ENCODE data around the gene MROH2B. TPM values are rescaled to one million over a fixed set of nuclear protein-coding genes. Genes with fewer than 3 reads are reported as not detected.

The MROH2B gene
- polyA plus RNA-seq (ENCODE audit: insufficient read length in 4 of 4): under 1 TPM in 2 of 4 donors, not detected in 2; 0.04 to 0.25 TPM

DNA sequence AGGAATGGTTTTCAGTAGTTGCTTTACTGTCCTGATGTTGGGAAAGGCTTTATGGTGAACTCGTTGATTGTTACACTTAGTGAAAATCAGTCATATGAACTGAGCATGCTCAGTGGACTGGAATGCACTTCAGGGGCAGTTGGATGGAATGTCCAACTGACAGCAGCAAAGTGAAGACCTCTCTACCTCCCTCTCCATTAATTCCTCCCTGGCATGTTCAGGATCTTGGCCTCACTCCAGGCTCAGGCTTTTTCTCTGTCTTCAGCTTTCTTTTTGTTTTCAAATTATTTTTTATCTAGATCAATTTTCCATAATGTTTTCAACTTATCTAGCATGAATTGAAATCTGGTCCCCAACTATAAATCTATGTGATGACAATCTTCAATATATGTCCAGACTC lies at the start of gene MROH2B:
Gene MROH2B, minus strand, starts transcription at position 101 of the 400 bp plus-strand sequence. CDS start 490 bp downstream, outside the sequence.
- no peak for DNase-seq (ENCODE audit: low read depth in 4 of 4, low spot score in 3 of 4)

DNA sequence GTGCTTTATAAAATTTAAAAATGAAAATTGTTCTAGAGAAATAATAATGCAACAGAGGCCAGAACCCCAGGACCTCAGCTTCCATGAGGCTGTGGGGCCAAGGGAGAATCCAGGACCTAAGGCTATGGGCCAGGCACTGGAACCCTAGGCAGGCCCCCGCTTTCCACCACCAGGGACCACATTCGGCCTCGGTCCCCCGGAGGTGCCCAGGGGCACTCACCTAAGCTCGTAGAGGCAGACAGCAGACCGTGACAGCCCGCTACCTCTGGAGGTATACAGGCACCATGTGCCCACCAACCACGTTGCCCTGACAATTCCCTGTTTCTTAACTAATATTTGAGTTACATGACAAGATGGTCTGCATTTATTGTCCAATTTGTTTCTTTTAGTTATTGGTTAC lies 49.5 kb upstream of the MROH2B start:
- no peak for DNase-seq (ENCODE audit: low read depth in 4 of 4, low spot score in 3 of 4)

DNA sequence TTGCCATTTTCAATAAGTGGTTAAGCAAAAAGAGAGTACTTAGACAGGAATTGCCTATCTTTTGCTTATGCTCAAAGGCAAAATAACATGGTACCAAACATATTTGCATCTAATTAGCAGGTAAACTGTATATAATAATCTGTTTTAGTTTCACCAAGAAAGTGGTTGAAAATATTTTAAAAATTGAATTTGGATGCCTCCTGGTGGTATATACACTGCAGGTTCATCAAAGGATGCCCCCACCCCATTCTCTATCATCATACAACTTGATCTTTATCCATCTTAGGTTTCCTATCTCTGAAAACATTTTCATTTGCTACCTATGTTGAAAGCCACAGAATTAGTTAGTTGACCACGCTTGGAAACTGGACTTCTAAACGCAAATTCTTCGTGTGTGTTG lies 47.0 kb upstream of the MROH2B start:
- no peak for DNase-seq (ENCODE audit: low read depth in 4 of 4, low spot score in 3 of 4)

DNA sequence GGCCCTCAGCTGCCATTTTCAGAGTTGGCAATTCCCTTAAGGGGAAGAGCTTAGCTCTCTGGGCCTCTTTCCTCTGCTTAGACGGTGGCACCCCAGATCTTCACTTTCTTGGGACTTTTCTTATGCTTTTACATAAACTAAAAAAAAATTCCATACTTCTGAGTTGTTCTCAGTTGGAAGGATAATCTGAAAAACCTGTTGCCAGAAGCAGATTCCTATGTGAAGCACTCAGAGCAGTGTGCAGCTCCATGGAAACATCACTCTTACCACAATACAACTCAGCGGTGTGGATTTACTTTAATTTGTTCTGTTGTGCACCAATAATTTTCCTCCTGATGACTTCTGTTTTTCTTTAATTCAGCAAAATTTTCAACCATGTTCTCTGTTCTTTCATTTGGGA lies 44.1 kb upstream of the MROH2B start:
- DNase-seq (ENCODE audit: low read depth in 4 of 4, low spot score in 3 of 4): no peak

DNA sequence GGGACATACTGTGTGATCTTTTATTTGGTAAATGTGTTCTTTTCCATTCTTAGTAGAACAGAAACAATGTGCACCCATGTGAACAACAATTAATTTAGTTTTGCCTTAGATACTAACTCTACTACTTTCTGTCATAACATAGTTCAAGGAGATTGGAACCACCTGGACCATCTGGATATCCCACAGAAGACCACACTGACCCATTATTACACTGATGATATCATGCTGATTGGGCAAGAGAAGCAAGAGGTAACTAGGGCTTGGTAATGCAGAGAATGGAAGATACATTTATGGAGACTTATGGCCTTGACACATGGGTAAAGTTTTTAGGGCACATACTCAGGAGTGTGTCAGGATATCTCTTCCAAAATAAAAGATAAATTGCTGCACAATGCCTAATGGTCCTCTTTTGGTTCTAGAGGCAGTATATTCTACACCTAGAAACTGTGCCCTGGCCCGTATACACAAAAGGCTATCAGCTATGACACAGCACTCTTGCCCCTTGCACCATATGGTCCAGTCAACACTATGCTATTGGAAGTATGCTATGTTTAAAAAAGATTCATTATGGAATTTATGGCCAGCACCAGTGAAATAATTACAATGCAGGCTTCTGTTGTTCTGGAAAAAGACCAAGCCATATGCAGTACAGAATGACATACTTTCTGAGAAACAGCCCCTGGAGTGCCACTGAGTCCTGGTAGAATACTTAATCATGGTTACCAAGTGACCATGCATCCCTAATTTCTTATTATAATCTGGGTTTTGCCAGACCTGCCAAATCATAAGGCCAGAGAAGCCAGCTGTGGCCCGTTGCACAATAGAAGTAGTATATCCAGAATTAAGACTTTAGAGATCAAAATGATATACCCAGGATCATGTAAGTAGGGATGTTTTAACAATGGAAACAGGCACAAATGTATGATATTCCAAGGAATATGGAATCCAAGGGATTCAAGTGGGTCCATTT lies 41.6 kb upstream of the MROH2B start:
- no peak for DNase-seq (ENCODE audit: low read depth in 4 of 4, low spot score in 3 of 4)

DNA sequence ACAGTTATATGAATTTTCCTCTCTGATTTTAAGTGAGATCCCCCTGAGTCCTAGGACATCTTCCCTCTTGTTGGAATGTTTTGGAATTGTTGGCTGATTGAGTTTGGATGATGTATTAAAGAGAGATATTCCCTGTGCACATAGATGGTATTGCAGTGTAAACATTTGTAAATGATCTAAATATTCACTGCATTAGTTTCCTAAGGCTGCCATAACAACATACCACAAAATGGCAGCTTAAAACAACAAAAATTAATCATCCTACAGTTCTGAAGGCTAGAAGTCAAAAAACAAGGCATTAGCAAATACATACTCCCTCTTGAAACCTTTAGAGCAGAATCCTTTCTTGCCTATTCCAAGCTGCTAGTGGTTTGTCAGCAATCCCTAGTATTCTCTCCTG lies 38.0 kb upstream of the MROH2B start:
- no peak for DNase-seq (ENCODE audit: low read depth in 4 of 4, low spot score in 3 of 4)

DNA sequence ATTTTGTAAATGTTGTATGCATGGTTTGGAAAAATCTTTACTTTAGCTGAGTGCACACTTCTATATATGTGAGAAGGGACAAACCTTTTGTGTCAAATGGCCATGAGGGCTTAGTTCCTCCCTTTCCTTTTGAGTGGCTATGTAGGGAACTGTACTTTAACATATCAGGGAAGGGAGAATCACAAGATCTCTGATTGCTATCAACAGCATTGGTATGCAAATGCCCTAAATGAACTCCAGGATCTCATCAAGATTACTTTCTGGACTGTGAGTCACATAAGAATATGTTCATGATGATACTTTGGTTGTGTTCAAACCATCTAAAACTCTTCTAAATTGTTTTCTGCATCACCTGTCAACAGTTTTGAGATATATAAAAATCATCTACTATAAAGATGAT lies 31.2 kb upstream of the MROH2B start:
- DNase-seq (ENCODE audit: low read depth in 4 of 4, low spot score in 3 of 4): no peak

DNA sequence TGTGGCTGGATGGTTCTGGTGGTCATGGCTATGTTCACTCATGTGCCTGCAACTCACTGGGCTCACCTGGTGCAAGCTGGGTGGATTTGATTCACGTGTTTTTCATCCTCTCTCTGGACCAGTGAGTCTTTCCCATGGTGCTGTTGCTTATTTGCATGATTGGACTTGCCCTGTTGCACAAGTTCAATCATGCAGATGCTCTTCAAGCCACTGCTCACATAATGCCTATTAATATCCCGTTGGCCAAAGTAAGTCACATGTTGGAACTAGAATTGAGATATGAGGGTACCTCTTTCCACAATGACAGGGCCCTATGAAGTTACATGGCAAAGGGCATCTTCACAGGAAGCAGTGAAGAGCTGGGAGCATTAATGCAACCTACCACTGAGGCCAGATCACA lies 26.5 kb upstream of the MROH2B start:
- no peak for DNase-seq (ENCODE audit: low read depth in 4 of 4, low spot score in 3 of 4)

DNA sequence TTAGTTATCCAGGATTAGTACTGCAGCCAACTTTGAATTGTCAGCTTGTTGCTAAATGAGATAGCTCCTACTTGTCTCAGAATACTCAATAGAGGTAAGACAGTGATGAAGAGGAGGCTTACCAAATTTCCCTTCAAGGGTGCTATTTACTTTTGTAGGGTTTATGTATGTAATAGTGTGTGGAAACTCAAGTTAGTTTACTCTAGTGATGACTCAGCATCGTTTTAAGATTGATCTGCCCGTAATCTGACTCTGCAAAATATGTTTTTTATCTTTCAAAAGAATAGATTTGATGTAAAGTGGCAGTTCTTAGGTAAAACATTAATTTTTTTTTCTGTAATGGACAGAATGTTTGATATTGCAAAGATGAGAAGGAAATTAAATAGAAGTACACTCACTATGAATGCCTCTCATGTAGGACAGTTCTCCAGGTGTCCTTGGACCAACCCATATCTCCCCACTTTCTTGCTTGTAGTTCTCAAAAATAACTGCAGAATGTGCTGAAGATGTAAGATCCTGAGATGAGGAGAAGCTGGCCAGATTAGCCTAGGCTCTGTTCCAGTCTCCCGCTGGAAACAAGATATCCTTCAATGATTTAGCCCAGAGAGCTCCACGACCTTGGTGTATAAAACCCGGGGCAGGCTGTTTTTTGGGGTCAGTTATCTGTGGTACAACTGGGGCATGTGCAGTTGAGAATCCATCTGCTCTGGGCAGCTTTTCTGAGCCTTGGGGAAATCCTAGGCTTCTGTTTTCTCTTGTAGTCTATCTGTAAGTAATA lies 24.4 kb upstream of the MROH2B start:
- DNase-seq (ENCODE audit: low read depth in 4 of 4, low spot score in 3 of 4): no peak

DNA sequence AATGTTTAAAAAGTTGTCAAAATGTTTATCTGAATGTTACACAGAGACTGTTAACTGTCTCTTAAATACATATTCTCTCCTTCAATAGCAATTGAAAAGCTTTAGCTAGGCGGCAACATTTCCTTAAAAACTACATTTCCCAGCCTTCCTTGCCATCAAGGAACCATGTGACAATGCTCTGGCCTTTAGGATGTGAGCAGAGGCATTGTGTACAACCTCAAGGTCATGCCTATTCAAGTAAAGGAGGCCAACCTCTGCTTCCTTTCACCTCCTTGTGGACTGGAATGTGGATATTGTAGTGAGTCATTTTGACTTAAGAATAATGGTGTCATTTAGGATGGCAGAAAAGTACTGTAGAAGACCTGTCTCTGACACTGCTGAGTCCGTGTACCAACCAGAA lies 23.7 kb upstream of the MROH2B start:
- DNase-seq (ENCODE audit: low read depth in 4 of 4, low spot score in 3 of 4): no peak

DNA sequence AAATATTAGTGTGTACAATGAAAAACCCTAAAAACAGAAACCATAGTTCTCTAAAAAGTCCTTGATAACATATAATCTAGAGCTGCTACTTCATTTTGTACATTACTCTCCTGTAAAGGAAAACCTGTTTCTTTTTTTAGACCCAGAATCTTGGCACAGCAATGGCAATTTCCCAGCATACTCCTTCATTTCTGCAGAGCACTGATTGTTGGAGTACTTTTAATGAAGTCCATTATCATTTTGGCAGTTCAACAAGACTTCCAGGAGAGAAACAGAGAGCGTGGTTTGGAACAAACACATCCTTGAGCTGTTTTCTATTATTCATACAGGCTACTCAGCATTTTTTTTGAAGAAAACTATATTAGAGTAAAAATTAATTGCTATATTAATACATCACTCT lies 22.7 kb upstream of the MROH2B start:
- no peak for DNase-seq (ENCODE audit: low read depth in 4 of 4, low spot score in 3 of 4)

DNA sequence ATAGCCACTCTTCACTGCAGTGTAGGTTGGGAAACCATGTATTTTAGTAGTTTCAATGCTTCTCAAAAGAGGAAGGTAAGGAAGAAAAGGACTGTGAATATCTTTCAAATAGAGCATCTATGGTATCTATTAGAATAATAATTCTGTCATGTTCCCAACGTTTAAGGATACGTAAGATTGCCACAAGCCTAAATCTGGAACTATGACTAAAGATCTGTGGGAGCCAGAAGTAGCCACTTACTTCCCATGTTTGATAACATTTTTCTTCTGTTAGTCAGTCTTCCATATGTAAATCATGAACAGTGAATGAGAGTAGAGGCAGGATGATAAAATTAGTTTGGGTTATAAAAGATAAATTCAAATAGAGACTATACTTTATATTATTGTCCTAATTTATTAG lies 16.3 kb upstream of the MROH2B start:
- DNase-seq (ENCODE audit: low read depth in 4 of 4, low spot score in 3 of 4): no peak

DNA sequence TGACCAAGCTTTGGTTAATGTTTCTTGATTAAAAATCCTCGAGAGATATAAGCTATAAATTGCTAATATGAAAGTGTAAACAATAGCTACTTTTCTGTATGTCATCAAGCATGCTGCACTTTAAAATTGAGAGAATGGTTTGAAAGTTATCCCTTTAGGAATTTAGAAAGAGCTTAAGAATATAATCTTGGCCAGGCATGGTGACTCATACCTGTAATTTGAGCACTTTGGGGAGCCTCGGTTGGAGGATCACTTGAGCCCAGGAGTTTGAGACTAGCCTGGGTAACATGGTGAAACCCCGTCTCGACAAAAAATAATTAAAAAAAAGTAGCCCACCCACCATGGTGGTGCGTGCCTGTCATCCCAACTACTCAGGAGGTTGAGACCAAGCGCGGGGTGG lies 12.2 kb upstream of the MROH2B start:
- no peak for DNase-seq (ENCODE audit: low read depth in 4 of 4, low spot score in 3 of 4)

DNA sequence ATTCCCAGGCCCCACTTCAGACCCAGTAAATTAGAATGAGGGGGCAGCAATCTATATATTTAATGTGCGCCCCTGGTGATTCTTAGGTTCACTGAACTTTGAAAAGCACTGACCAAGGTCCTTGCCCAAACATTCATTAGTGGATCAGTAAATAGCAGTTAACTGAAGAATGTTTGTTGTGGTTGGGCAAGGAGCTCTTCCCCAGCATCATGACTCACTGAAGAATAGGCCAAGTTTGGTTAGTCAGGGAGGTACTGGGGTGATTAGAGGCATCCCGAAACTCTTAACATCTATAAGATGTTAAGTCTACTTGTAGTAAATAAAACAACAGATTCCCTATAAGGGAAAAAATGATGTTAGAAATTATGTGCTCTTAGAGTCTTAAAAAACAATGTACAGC lies 833 bp upstream of the MROH2B start:
- DNase-seq (ENCODE audit: low read depth in 4 of 4, low spot score in 3 of 4): no peak

DNA sequence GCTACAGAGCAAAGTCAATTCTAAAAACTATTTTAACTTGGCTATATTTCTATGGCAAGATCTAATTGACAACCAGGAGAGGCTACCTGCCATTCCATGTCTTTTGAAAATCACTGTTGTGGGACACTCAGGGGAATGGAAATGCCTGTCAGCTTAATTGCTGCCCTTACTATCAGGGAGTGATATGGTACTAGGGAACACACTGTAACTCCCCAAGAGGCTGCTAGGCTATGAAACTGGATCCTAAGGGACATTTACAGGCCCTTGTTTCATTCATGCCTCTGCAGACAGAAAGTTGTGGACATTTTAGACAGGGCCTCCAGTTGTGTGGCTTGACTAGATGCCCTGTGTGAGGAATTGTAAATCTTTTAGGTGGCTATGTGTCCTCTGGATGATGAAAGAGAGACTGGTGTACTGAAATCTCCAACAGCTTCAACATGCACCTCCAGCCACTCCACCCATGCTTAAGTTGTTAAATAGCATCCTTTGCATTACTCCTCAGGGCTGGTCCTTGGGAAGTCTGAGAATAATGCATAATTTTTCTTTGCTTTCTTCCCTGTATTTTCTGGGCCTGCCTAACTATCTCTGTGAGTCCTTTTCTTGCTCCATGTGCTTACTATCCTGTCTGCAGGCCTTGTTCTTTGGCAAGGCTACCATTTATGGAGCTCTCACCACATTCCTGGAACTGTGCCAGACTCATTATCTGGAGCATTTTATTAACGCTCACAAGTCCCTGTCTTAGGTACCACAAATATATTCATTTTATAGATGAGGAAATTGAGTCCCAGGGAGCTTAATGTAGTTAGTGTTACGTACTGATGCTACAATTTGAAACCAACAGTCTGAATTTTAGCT lies 3.2 kb downstream of the MROH2B start:
- no peak for DNase-seq (ENCODE audit: low read depth in 4 of 4, low spot score in 3 of 4)

DNA sequence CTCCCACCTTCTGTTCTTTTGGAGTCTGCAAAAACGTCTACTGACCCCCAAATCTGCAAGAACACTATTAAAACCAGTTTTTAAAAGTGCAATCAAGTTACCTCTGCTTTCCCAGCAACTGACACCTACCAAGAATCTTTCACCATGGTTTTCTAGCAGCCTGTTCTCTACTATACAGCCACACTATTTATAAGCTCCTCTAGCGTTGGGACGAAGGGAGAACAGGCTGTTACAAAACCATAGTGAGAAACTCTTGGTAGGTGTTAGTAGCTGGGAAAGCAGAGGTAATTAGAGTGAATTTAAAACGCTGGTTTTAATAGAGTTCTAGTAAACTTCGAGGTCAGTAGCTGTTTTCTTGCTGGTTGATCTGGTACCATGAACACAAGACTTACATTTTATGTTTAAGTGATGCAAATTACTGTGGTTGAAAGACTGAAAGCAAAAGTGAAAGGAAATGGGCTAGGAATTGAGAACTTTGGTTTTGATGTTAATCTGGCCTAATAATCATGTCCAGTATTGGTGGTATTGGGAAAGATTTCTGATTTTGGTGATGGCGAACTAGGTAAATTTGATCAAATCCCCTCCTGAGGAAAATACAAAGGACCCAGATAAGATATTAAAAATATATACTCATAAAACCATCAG lies 5.3 kb downstream of the MROH2B start:
- no peak for DNase-seq (ENCODE audit: low read depth in 4 of 4, low spot score in 3 of 4)

DNA sequence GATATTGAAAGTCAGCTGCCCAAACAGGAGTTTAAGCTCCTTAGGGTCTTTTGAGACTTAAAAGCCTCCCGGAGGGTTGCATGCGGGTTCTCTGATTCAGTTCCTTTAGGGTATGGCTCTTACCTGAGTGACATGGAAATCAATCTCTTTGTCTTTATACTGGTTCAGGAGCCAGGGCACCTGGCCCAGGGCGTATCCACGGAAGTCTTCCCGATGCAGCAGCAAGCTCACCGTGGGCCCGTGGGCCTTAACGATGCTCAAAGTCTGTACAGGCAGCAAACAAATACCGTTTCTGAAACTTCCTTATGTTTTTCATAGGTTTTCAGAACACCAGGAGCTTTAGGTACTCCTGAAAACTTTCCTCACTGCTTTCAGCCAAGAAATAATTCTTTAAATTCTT lies 13.2 kb downstream of the MROH2B start:
- no peak for DNase-seq (ENCODE audit: low read depth in 4 of 4, low spot score in 3 of 4)

DNA sequence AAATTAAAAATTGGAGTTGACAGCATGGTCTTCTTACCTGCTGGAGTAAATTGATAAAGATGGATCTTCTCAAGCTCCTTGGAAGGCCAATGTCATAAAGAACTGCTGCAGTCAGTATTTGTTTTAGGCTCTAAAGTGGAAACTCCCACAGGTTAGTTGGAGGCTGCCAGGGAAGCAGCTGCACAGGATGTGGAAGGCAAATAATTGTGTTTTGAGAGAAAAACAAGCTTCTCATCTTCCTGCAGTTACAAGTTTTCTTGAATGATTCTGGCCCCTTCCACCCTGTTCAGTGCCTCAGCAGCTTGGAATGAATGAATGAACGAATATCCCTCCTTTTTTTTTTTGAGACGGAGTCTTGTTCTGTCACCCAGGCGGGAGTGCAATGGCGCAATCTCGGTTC lies 13.9 kb downstream of the MROH2B start:
- no peak for DNase-seq (ENCODE audit: low read depth in 4 of 4, low spot score in 3 of 4)

DNA sequence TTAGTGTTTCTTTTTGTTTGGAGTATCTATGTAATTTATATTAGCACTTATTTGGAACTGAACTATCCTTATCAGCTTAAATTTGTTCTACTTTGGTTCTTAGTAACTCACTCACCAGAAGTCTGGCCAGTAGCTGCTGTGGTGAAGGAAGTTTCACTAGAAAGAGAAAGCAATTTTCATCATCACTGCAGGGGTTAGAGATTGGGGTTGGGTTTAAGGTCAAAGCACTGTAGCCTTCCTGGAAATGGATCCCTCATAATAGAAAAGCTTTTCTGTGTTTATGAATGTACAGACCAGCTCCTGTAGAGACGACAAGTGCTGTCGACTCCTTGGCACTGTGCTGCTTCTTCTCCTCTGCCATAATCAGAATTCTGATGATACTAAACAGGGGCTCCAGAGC lies 22.2 kb downstream of the MROH2B start:
- no peak for DNase-seq (ENCODE audit: low read depth in 4 of 4, low spot score in 3 of 4)

DNA sequence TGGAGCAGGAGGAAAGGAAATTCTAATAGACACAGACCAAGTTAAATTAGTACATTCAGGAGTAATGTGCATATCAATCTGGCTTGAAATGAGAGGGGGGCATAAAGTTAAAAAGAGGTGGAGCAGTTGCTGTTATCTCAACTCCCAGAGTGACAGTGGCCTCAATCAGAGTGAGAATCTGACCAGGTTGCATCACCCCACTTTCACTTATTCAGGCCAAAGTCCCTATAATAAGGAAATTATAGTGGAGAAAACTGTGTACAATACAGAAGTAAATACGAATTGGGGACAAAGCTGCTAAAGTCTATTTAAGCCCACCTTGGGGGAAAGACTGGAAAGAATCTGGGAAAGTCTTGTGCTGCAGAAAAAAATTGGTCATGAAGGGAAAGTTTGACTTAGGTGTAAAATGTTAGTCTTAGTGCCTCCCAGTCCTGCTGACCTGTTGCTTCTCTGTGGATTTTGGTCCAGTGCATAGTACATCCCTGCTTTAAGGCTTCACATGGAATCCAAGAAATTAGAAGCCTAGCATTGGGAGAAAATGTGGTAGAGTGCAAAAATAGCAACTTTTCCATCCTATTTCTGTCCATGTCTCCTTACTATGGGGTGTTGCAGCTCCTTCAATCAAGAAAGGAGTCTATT lies 27.9 kb downstream of the MROH2B start:
- no peak for DNase-seq (ENCODE audit: low read depth in 4 of 4, low spot score in 3 of 4)

All from right renal pelvis (tissue), 4 donors.